HL-60 (cell line): ENCODE data around the gene SDCBP2.

Source experiments
- DNase-seq, 2 experiments: peaks; one replicate each; pipeline ENCODE4 v3.0.0-alpha.2; 2010 to 2020; ENCODE audit warnings: low read depth in 1 of 2, low spot score in 1 of 2
- H3K27ac ChIP-seq: fragments of 250-450 bp; sonication (Bioruptor Pico); replicated peaks from 2 replicates; pipeline ENCODE4 v1.5.1; 2020; ENCODE audit warnings: mild to moderate bottlenecking, moderate library complexity
- H3K27me3 ChIP-seq: fragments of 250-450 bp; sonication (Bioruptor Pico); 2 replicates; pipeline ENCODE4 v1.5.1; 2021; ENCODE audit warnings: mild to moderate bottlenecking, moderate library complexity; ENCODE audit not compliant: insufficient read depth, poor library complexity, severe bottlenecking
- H3K4me3 ChIP-seq: replicated peaks from 2 replicates; pipeline ENCODE4 v1.5.1; 2011; ENCODE audit warnings: mild to moderate bottlenecking, control low read depth, low read length; ENCODE audit not compliant: insufficient read depth
- CTCF ChIP-seq: IDR thresholded peaks from one replicate; pipeline ENCODE4 v1.5.1; 2011; ENCODE audit warnings: low read length, control low read depth, inconsistent platforms; ENCODE audit not compliant: insufficient read depth
- GABPA ChIP-seq: IDR thresholded peaks from 2 replicates; pipeline ENCODE4 v1.6.1; 2012; ENCODE audit warnings: low read depth
- POLR2AphosphoS5 ChIP-seq: IDR thresholded peaks from 2 replicates; pipeline ENCODE4 v1.6.1; 2012; ENCODE audit warnings: low read depth
- SPI1 ChIP-seq: IDR thresholded peaks from 2 replicates; pipeline ENCODE4 v1.6.1; 2012; ENCODE audit warnings: low read depth, mild to moderate bottlenecking, borderline replicate concordance
- TF ChIP-seq, protein P1 (sequence below): IDR thresholded peaks from 2 replicates; pipeline ENCODE4 v1.6.1; 2012; ENCODE audit warnings: low read depth; ENCODE audit not compliant: insufficient replicate concordance

The SDCBP2 gene

DNA sequence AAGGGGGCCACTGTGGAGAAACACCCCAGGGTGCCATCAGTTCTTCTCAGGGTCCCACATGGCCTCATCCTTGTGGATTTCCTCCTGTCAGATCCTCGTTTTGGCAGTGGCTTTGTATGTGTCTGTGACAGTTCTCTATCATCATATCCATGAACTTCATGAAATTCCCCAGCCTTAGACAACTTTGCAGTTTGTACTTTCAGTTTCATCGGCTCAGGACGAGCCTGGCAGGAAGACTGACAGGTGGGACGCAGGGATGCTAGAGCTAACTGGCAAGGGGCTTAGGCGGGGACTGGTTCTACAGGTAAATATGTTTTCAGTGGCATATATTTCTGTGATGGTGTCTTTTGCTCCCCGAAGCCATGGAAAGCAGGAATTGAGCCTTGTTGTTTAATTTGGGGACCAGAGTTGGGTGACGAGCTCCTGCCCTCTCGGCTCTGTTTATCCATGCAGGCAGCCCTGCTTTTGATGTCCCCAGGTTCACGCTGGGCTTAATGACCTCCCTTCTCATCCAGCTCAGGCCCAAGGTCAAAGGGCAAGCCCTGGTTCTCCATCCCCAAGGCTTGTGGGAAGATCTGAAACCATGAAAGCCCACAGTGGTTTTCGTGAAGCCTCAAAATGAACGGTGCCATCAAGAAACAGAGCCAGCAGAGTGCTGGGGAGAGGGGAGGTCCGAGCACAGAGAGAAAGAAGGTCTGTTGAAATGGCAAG is 11.2 kb downstream of the SDCBP2 start:
- Histone ChIP-seq H3K27me3 (no peaks in the 10 kb centered on the region), H3K27ac (no peak overlapping the region), H3K4me3 (no peak overlapping the region)
- TF ChIP-seq CTCF: no peak
- no peak for TF ChIP-seq SPI1
- no peak for TF ChIP-seq POLR2AphosphoS5
- no peak for TF ChIP-seq GABPA
- TF ChIP-seq, protein P1, sequence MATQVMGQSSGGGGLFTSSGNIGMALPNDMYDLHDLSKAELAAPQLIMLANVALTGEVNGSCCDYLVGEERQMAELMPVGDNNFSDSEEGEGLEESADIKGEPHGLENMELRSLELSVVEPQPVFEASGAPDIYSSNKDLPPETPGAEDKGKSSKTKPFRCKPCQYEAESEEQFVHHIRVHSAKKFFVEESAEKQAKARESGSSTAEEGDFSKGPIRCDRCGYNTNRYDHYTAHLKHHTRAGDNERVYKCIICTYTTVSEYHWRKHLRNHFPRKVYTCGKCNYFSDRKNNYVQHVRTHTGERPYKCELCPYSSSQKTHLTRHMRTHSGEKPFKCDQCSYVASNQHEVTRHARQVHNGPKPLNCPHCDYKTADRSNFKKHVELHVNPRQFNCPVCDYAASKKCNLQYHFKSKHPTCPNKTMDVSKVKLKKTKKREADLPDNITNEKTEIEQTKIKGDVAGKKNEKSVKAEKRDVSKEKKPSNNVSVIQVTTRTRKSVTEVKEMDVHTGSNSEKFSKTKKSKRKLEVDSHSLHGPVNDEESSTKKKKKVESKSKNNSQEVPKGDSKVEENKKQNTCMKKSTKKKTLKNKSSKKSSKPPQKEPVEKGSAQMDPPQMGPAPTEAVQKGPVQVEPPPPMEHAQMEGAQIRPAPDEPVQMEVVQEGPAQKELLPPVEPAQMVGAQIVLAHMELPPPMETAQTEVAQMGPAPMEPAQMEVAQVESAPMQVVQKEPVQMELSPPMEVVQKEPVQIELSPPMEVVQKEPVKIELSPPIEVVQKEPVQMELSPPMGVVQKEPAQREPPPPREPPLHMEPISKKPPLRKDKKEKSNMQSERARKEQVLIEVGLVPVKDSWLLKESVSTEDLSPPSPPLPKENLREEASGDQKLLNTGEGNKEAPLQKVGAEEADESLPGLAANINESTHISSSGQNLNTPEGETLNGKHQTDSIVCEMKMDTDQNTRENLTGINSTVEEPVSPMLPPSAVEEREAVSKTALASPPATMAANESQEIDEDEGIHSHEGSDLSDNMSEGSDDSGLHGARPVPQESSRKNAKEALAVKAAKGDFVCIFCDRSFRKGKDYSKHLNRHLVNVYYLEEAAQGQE: no peak
- no peak for DNase-seq

GRCh38 chr20:1315804-1316203 is 13.1 kb downstream of the SDCBP2 start:
- Histone ChIP-seq H3K27me3 (no peaks in the 10 kb centered on the region), H3K27ac (no peak overlapping the region), H3K4me3 (no peak overlapping the region)
- no peak for DNase-seq
- no peak for TF ChIP-seq SPI1
- no peak for TF ChIP-seq CTCF
- TF ChIP-seq GABPA: no peak
- no peak for TF ChIP-seq POLR2AphosphoS5
- TF ChIP-seq, protein P1: no peak

- H3K4me3 ChIP-seq: no peak overlapping the region
- DNase-seq: peak in 1 of 2 experiments; percentile 49
- no peaks in the 10 kb centered on the region for H3K27me3 ChIP-seq
- H3K27ac ChIP-seq: no peak overlapping the region
- no peak for TF ChIP-seq GABPA
- peak; percentile 70 for TF ChIP-seq CTCF
- TF ChIP-seq, protein P1: no peak
These were observed 15.5 kb downstream of the SDCBP2 start for GRCh38 chr20:1313236-1313964.
